CD4-positive, alpha-beta T cell treated with Interleukin-4 for 1 hour (primary cell): ENCODE measurements around the gene GALNT9.
"Not testable (repeated sequence)": the region's sequence is repeated elsewhere in the genome, so short reads cannot be mapped to it uniquely, and the experiment has no call there.

ENCODE experiments used
- DNase-seq, 2 donors: peaks; one replicate each; pipeline ENCODE4 v3.0.0-alpha.2; 2020 to 2022

Gene GALNT9

GRCh38 chr12:132152953-132153352 is 176.4 kb downstream of the GALNT9 start:
- no peak for DNase-seq

GRCh38 chr12:132152411-132152821 is 177.0 kb downstream of the GALNT9 start:
- no peak for DNase-seq

GRCh38 chr12:132151766-132152410 is 177.5 kb downstream of the GALNT9 start:
- no peak for DNase-seq

DNA sequence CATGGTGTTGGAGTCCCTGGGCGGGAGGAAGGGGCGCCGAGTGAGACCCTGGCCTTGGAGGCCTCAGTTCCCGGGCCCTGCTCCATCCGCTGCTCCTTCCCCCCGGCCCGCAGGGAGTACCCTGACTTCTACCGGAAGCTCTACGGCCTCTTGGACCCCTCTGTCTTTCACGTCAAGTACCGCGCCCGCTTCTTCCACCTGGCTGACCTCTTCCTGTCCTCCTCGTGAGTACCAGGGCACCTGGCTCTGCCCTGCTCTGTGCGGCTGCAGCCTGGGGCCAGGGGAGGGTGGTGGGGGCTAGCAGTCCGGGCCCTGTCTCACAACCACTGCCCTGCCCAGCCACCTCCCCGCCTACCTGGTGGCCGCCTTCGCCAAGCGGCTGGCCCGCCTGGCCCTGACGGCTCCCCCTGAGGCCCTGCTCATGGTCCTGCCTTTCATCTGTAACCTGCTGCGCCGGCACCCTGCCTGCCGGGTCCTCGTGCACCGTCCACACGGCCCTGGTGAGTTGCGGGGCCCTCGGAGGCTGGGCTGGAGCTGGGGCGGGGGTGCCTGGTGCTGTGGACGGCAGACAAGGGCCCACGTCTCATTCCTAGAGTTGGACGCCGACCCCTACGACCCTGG is 178.1 kb downstream of the GALNT9 start:
- DNase-seq = no peak

GRCh38 chr12:132150780-132151144 is 178.6 kb downstream of the GALNT9 start:
- no peak for DNase-seq

GRCh38 chr12:132149526-132149925 is 179.9 kb downstream of the GALNT9 start:
- not testable (repeated sequence) for DNase-seq

- no peak for DNase-seq
These were observed 180.9 kb downstream of the GALNT9 start for GRCh38 chr12:132148368-132149045.

DNA sequence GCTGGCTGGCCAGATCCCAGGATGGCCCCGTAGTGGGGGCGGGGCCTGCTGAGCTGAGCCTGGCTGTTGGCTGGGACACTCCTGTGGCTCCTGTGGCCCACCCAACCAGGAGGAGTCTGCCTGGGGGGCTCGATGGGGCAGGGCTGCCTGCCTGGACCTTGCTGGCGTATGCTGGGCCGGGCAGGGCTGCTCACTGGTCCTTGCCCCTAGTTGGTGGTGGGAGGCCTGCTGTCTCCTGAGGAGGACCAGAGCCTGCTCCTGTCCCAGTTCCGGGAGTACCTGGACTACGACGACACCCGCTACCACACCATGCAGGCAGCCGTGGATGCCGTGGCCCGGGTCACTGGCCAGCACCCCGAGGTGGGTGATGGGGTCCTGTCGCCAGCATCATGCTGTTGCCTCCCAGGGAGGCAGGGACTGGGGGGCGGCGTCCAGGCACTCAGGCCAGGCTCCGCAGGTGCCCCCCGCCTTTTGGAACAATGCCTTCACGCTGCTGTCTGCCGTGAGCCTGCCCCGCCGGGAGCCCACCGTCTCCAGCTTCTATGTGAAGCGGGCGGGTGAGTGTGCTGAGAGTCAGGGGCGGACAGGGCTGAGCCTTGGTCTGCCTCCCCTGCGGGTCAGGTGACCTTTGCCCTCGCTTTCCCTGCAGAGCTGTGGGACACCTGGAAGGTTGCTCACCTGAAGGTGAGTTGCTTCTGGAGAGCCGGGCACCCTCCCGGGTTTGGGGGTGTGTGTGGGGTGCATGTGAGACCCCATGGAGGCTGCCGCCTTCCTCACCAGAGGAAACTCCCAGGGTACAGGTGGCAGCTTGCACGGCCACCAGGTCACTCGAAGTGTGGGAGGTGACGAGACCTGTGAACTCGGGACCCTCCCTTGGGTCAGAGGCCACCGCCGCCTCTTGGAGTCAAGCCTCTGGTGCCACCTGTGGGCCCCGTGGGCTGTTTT is 181.7 kb downstream of the GALNT9 start:
- DNase-seq = no peak

DNA sequence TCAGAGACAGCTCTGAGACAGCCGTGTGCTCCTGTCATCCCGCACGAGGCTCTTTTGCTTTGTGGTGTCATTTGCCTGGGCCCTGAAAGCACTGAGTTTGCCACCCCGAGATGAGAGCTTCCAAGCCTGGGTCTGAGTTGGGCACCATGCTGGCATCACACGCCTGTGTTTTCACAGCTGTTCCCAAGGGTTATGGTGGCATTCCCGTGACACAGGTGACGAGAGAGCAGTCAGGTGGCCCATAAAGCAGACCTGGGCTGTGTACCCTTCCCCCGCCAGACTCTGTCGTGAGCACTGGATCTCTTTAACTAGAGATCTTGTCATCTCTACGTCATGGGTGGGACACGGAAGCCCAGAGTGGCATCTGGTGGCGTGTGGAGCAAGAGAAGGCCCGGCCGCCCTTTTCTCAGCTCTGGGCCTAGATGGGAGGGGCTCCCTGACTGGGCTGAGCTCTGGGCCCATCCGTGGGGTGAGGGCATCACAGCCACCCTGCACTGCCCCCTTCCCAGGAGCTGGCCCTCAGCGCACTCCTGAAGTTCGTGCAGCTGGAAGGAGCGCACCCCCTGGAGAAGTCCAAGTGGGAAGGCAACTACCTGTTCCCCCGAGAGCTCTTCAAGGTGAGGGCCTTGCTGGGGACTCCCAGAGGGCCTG is 182.5 kb downstream of the GALNT9 start:
- DNase-seq = no peak
